GM18867 (cell line): ENCODE measurements around the gene CYFIP2.
A peak's percentile ranks its signal among the peaks of the same experiment; 100 is the strongest.

Experiments
- ATAC-seq: cut with Tn5 transposase; IDR thresholded peaks from one replicate; pipeline ENCODE4 v1.9.1; 2021; ENCODE audit warnings: mild to moderate bottlenecking, moderate library complexity; ENCODE audit not compliant: unreplicated experiment

Gene CYFIP2

GRCh38 chr5:157285310-157286035 is 19.6 kb downstream of the CYFIP2 start:
- ATAC-seq = no peak

- ATAC-seq = no peak
Measured at GRCh38 chr5:157286761-157287211, 20.9 kb downstream of the CYFIP2 start.

GRCh38 chr5:157288405-157289163 is 22.7 kb downstream of the CYFIP2 start:
- ATAC-seq = no peak

GRCh38 chr5:157289164-157289819 is 23.4 kb downstream of the CYFIP2 start:
- no peak for ATAC-seq

- ATAC-seq = no peak
Measured at GRCh38 chr5:157290156-157290980, 24.4 kb downstream of the CYFIP2 start.

GRCh38 chr5:157290981-157291711 is 25.2 kb downstream of the CYFIP2 start:
- peak; percentile 93 for ATAC-seq

GRCh38 chr5:157292599-157292998 is 26.7 kb downstream of the CYFIP2 start:
- ATAC-seq = no peak

GRCh38 chr5:157294407-157295091 is 28.6 kb downstream of the CYFIP2 start:
- no peak for ATAC-seq

- ATAC-seq = no peak
Measured at GRCh38 chr5:157295247-157295646, 29.3 kb downstream of the CYFIP2 start.

GRCh38 chr5:157300564-157300963 is 34.6 kb downstream of the CYFIP2 start:
- no peak for ATAC-seq

- ATAC-seq = no peak
Measured at GRCh38 chr5:157301066-157301465, 35.1 kb downstream of the CYFIP2 start.

- no peak for ATAC-seq
Measured at GRCh38 chr5:157303023-157303422, 37.1 kb downstream of the CYFIP2 start.

GRCh38 chr5:157303667-157304327 is 37.9 kb downstream of the CYFIP2 start:
- ATAC-seq = no peak

- no peak for ATAC-seq
Measured at GRCh38 chr5:157306081-157306480, 40.2 kb downstream of the CYFIP2 start.

- no peak for ATAC-seq
Measured at GRCh38 chr5:157306692-157307471, 41.0 kb downstream of the CYFIP2 start.

- ATAC-seq = no peak
Measured at GRCh38 chr5:157308836-157309465, 43.0 kb downstream of the CYFIP2 start.

GRCh38 chr5:157309796-157310195 is 43.9 kb downstream of the CYFIP2 start:
- ATAC-seq = no peak

- ATAC-seq = no peak
Measured at GRCh38 chr5:157311595-157311994, 45.7 kb downstream of the CYFIP2 start.
